Liver (tissue), 9 donors: ENCODE results near the gene PSENEN. TPM values are rescaled to one million over a fixed set of nuclear protein-coding genes. Genes with fewer than 3 reads are reported as not detected.

Source experiments
- DNase-seq: peaks from one replicate; pipeline ENCODE4 v3.0.0-alpha.2; 2017; ENCODE audit warnings: low spot score
- H3K27ac ChIP-seq, 2 donors: one replicate each; pipeline ENCODE4 v1.7.0; 2013; ENCODE audit warnings: inconsistent platforms in 2 of 2, low read length in 2 of 2, control low read depth in 1 of 2, low read depth in 1 of 2, mild to moderate bottlenecking in 1 of 2
- H3K27me3 ChIP-seq, 4 donors: one replicate each; pipeline versions ENCODE4 v1.6.1 to v1.7.0; 2013; ENCODE audit warnings: low read length in 3 of 4, inconsistent platforms in 1 of 4, mild to moderate bottlenecking in 1 of 4, moderate library complexity in 1 of 4; ENCODE audit not compliant: control insufficient read depth in 4 of 4, insufficient read depth in 4 of 4
- H3K36me3 ChIP-seq, 4 donors: one replicate each; pipeline versions ENCODE4 v1.6.1 to v1.7.0; 2013; ENCODE audit warnings: low read length in 3 of 4, mild to moderate bottlenecking in 3 of 4, low read depth in 1 of 4, moderate library complexity in 1 of 4; ENCODE audit not compliant: control insufficient read depth in 4 of 4, insufficient read depth in 3 of 4
- H3K4me1 ChIP-seq, 4 donors: one replicate each; pipeline versions ENCODE4 v1.6.1 to v1.7.0; 2013; ENCODE audit warnings: low read length in 3 of 4, mild to moderate bottlenecking in 3 of 4, moderate library complexity in 1 of 4; ENCODE audit not compliant: control insufficient read depth in 4 of 4, insufficient read depth in 4 of 4
- H3K4me3 ChIP-seq, 3 donors: one replicate each; pipeline versions ENCODE4 v1.6.1 to v1.7.0; 2013; ENCODE audit warnings: low read length in 3 of 3, control low read depth in 1 of 3, low read depth in 1 of 3, mild to moderate bottlenecking in 1 of 3
- H3K9ac ChIP-seq, 2 donors: one replicate each; pipeline ENCODE4 v1.7.0; 2013; ENCODE audit warnings: low read length in 2 of 2, mild to moderate bottlenecking in 2 of 2, moderate library complexity in 2 of 2, control low read depth in 1 of 2, low read depth in 1 of 2
- H3K9me3 ChIP-seq, 4 donors: one replicate each; pipeline versions ENCODE4 v1.6.1 to v1.7.0; 2013; ENCODE audit warnings: low read length in 3 of 4; ENCODE audit not compliant: control insufficient read depth in 4 of 4
- ATF3 ChIP-seq: IDR thresholded peaks from 2 replicates; pipeline ENCODE4 v1.6.1; 2016; ENCODE audit warnings: antibody characterized with exemption
- CTCF ChIP-seq: fragments of 150-350 bp; IDR thresholded peaks from 2 replicates; pipeline ENCODE4 v1.5.1; 2017; ENCODE audit warnings: improper control_type of control experiment, low read depth, low read length; ENCODE audit not compliant: missing input control
- EGR1 ChIP-seq, 2 donors: IDR thresholded peaks; 2 replicates each; pipeline ENCODE4 v1.6.1; 2016 to 2018; ENCODE audit warnings: antibody characterized with exemption in 2 of 2, low read depth in 2 of 2
- FOXA1 ChIP-seq: IDR thresholded peaks from 2 replicates; pipeline ENCODE4 v1.6.1; 2016; ENCODE audit warnings: antibody characterized with exemption
- FOXA2 ChIP-seq: IDR thresholded peaks from 2 replicates; pipeline ENCODE4 v1.6.1; 2016; ENCODE audit warnings: antibody characterized with exemption
- GABPA ChIP-seq, 2 donors: IDR thresholded peaks in 1 of 2; conservative IDR thresholded peaks in 1 of 2; 2 replicates each; pipeline ENCODE4 v1.6.1; 2016; ENCODE audit warnings: antibody characterized with exemption in 2 of 2, mild to moderate bottlenecking in 1 of 2, moderate library complexity in 1 of 2
- HNF4A ChIP-seq, 2 donors: conservative IDR thresholded peaks; 2 replicates each; pipeline ENCODE4 v1.6.1; 2016; ENCODE audit warnings: antibody characterized with exemption in 2 of 2, mild to moderate bottlenecking in 2 of 2
- HNF4G ChIP-seq: IDR thresholded peaks from 2 replicates; pipeline ENCODE4 v1.6.1; 2016; ENCODE audit warnings: antibody characterized with exemption
- JUND ChIP-seq, 2 donors: IDR thresholded peaks; 2 replicates each; pipeline ENCODE4 v1.6.1; 2016; ENCODE audit warnings: antibody characterized with exemption in 2 of 2
- MAX ChIP-seq: IDR thresholded peaks from 2 replicates; pipeline ENCODE4 v1.6.1; 2016; ENCODE audit warnings: antibody characterized with exemption
- NR2F2 ChIP-seq: IDR thresholded peaks from 2 replicates; pipeline ENCODE4 v1.6.1; 2016; ENCODE audit warnings: antibody characterized with exemption
- RAD21 ChIP-seq, 2 donors: IDR thresholded peaks; 2 replicates each; pipeline ENCODE4 v1.6.1; 2016; ENCODE audit warnings: antibody characterized with exemption in 2 of 2, mild to moderate bottlenecking in 2 of 2
- REST ChIP-seq: IDR thresholded peaks from 2 replicates; pipeline ENCODE4 v1.6.1; 2016; ENCODE audit warnings: antibody characterized with exemption, mild to moderate bottlenecking
- RXRA ChIP-seq, 2 donors: IDR thresholded peaks; 2 replicates each; pipeline ENCODE4 v1.6.1; 2017 to 2018; ENCODE audit warnings: antibody characterized with exemption in 2 of 2, mild to moderate bottlenecking in 1 of 2
- SP1 ChIP-seq: IDR thresholded peaks from 2 replicates; pipeline ENCODE4 v1.6.1; 2018; ENCODE audit warnings: antibody characterized with exemption, mild to moderate bottlenecking
- TAF1 ChIP-seq: conservative IDR thresholded peaks from 2 replicates; pipeline ENCODE4 v1.6.1; 2016; ENCODE audit warnings: antibody characterized with exemption, mild to moderate bottlenecking
- YY1 ChIP-seq: IDR thresholded peaks from 2 replicates; pipeline ENCODE4 v1.6.1; 2016; ENCODE audit warnings: antibody characterized with exemption, mild to moderate bottlenecking
- ZBTB33 ChIP-seq: IDR thresholded peaks from 2 replicates; pipeline ENCODE4 v1.6.1; 2016; ENCODE audit warnings: antibody characterized with exemption
- WGBS: extraction: QIAGEN DNeasy Blood & Tissue Kit; methylation state at CpG from one replicate; pipeline ENCODE4 v1.1.7; 2013; 5-methylcytosine and 5-hydroxymethylcytosine counted together
- polyA plus RNA-seq, 2 donors: library from polyadenylated mRNA; stranded (reverse) in 1 of 2; unstranded in 1 of 2; fragments of 200-250 nt in 1 of 2; fragments of >200 nt in 1 of 2; fragmentation: Nextera tagmentation in 1 of 2; extraction: Ambion mirVana in 1 of 2; gene quantifications; one replicate each; pipeline versions ENCODE4 v1.2.1 to v1.2.3, GENCODE V29; 2013 to 2015
- total RNA-seq, 2 donors: library from RNA; depleted of rRNA; stranded (reverse); fragments of >200 nt; gene quantifications; one replicate each; pipeline ENCODE4 v1.2.3, GENCODE V29; 2014
- donor health status: healthy.
- donor health status: healthy.
- donor health status: healthy.
- donor health status: healthy.
- donor health status: healthy.

PSENEN gene
- total and polyA plus RNA-seq, 4 donors, result 7.4 to 58.1 (median 20.7) TPM

GRCh38 chr19:35781650-35782049 lies 36.2 kb downstream of the PSENEN start:
- no peak for TF ChIP-seq HNF4A (conservative IDR thresholded peaks at IDR 0.05)
- TF ChIP-seq JUND (IDR thresholded peaks at IDR 0.05), result no peak
- TF ChIP-seq ATF3, result no peak
- no peak for TF ChIP-seq EGR1 (IDR thresholded peaks at IDR 0.05; ENCODE audit: low read depth in 2 of 2)
- no peak for TF ChIP-seq ZBTB33
- no peak for TF ChIP-seq SP1
- TF ChIP-seq NR2F2, result no peak
- TF ChIP-seq RXRA (IDR thresholded peaks at IDR 0.05), result no peak
- no peak for TF ChIP-seq HNF4G
- TF ChIP-seq RAD21 (IDR thresholded peaks at IDR 0.05), result no peak
- TF ChIP-seq GABPA (IDR thresholded peaks at IDR 0.05 in 1 of 2, conservative IDR thresholded peaks at IDR 0.05 in 1 of 2), result no peak
- TF ChIP-seq YY1, result no peak
- TF ChIP-seq FOXA2, result no peak
- no peak for TF ChIP-seq TAF1
- WGBS, result 95% methylated on average over 9 of the region's 9 CpGs
- H3K27me3 ChIP-seq, result no peaks in the 10 kb centered on the region
- H3K4me3 ChIP-seq, result no peak overlapping the region
- DNase-seq, result no peak
- H3K9me3 ChIP-seq, result no peaks in the 10 kb centered on the region
- H3K9ac ChIP-seq, result no peak overlapping the region
- no peaks in the 10 kb centered on the region for H3K4me1 ChIP-seq
- H3K27ac ChIP-seq, result no peak overlapping the region
- peaks cover 0 to 1% (median 0%) of the 10 kb centered on the region in 4 donors for H3K36me3 ChIP-seq

GRCh38 chr19:35782589-35782988 lies 37.1 kb downstream of the PSENEN start:
- Histone ChIP-seq H3K27me3 (no peaks in the 10 kb centered on the region), H3K4me1 (no peaks in the 10 kb centered on the region), H3K4me3 (no peak overlapping the region), H3K36me3 (peaks cover 0 to 1% (median 0%) of the 10 kb centered on the region in 4 donors), H3K9ac (no peak overlapping the region), H3K27ac (no peak overlapping the region), H3K9me3 (no peaks in the 10 kb centered on the region)
- no peak for DNase-seq
- TF ChIP-seq EGR1 (IDR thresholded peaks at IDR 0.05; ENCODE audit: low read depth in 2 of 2), result no peak
- TF ChIP-seq ATF3, result no peak
- TF ChIP-seq MAX, result no peak
- TF ChIP-seq FOXA1, result no peak
- TF ChIP-seq FOXA2, result no peak
- TF ChIP-seq NR2F2, result no peak
- no peak for TF ChIP-seq ZBTB33
- TF ChIP-seq HNF4A (conservative IDR thresholded peaks at IDR 0.05), result no peak
- TF ChIP-seq REST, result no peak
- TF ChIP-seq JUND (IDR thresholded peaks at IDR 0.05), result no peak
- no peak for TF ChIP-seq YY1
- no peak for TF ChIP-seq CTCF
- WGBS, result 96% methylated on average over 12 of the region's 12 CpGs
